HG03457 (cell line): ENCODE data around the gene HCK.

Experiments used
- ATAC-seq: cut with Tn5 transposase; IDR thresholded peaks from one replicate; pipeline ENCODE4 v1.9.1; 2021; ENCODE audit warnings: moderate number of reproducible peaks; ENCODE audit not compliant: unreplicated experiment

HCK gene

GRCh38 chr20:32052090-32052777 lies at the start of gene HCK:
Gene HCK, plus strand, starts transcription at chr20:32052242.
- no peak for ATAC-seq

- no peak for ATAC-seq
Observed at GRCh38 chr20:32003325-32003724, 48.7 kb upstream of the HCK start.

DNA sequence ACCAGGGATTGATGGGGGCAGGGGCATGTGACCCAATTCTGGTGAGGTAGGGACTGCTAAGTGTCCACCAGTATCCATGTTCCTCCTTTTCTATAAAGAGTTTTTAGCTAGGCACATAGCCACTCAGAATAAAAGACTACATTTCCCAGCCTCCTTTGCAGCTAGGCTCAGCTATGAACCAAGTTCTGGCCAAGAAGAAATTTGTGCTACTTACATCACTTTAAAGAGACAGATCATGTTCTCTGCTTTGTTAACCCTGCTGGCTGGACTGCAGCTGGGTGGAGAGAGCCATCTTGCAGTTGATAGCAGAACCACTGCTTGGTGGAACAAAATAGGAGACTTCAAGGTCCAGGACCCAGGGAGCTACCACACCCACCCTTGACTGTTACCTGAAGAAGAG lies 47.1 kb upstream of the HCK start:
- no peak for ATAC-seq

DNA sequence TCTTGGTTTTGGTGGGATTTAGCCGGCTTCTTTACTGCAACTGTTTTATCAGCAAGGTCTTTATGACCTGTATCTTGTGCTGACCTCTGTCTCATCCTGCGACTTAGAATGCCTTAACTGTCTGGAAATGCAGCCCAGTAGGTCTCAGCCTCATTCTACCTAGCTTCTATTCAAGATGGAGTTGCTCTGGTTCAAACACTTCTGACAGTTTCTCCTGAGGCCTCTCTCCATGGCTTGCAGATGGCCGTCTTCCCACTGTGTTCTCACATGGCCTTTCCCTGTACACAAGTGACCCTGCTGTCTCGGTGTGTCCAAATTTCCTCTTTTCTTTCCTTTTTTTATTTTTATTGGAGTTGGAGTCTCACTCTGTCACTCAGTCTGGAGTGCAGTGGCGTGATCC lies 46.0 kb upstream of the HCK start:
- ATAC-seq = no peak

DNA sequence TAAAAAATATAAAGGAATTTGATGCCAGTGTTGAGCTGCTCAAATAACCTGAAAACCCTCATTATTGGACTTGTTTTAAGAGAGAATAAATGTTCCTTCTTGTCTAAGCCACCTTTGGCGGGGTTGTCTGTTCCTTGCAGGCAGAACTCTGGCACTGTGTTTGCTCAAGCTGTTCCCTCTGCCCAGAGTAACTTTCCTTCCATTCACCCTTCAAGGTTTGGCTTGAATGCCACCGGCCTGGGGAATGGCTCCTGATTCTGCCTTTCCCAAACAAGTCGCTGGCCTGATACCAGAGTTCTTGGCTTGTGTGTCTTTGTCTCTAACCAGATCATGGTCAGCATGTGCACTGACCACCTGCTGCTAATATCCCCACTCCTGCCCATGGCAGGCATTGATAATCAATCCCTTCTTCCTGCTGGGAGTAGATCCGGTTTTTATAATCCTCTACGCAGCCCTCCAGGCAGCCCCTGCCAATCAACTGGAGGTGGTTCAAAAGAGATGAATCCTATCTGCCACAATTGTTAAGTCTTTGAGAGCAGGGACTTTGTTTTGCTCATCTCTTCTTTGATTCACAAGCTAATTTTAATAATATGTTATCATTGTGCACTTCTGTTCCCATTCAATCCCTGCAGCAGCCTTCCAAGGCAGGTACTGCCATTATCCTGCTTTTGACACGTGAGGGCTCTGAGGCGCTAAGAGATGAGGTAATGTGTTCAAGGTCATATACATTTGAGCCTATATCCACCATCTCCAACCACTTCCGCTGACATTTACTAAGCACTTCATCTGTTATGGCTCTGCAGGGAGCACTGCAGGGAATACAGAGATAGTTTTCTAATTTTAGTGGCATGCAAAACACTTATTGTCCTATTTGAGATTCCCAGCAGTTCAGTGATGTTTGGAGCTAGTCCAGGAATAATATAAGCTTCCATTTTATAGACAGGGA lies 44.9 kb upstream of the HCK start:
- ATAC-seq = no peak

DNA sequence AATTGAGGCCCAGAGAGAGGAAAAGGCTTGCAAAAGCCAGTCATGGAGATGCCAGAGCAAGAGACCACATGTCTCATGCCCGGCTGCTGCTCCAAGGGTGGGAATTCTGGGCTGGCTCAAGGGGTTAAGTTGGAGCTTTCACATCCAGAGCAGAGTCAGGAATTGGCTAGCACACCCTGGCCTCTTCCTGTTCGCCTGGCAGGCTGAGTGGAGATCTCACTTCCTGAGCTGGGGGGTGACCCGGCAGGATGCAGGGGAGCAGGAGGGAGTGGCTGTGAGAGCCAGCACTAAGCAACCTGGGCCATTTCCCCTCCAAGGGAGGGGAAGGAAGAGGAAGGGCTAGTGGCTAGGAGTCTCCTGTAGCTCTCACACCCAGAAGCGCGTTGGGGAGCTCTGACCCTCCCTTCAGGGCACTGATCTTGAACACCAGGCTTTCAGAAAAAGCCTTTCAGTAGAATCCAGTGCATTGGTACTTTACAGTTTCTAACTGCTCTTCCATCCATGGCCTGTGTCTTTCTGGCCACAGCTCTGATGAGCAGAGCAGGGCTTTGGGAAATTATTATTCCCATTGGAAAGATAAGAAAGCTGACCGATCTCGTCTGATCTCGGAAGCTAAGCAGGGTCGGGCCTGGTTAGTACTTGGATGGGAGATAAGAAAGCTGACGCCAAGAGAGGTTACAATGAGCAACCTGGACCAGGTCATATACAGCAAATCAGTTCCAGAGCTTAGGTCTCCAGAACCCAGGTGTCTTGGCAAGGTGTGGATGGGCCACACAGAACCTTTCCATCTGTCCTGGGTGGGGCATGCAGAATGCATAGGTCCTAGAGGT lies 44.0 kb upstream of the HCK start:
- ATAC-seq = no peak

DNA sequence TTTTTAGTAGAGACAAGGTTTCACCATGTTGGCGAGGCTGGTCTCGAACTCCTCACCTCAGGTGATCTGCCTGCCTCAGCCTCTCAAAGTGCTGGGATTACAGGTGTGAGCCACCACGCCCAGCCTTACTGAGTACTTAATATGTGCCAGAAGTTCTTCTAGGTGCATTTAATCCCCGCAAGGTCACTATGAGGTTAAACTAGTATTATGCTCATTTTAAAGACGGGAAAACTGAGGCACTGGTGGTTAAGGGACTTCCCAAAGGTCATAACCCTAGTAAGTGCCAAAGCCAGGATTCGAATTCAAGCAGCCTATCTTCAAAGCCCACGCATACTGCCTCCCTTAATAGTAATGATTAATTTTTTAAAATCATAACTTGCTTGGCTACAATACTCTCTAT lies 42.5 kb upstream of the HCK start:
- no peak for ATAC-seq

DNA sequence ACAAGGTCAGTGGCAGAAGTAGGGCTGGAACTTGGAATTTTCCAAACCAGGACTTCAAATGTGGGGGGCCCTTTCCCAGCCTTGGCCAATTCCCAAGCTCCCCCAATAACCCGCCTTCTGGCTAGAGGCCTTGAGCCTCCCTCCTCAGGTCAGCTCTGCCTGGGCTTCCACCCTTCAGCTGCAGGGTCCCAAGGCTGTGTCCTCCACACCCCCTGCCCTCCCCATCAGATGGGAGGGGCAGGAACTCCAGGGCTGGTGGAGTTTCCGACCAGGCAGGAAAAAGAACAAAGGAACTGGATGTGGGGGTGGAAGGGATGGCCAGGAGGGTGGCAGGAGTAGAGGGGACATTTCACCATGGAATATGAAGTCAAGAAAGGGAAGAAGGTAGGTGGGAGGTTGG lies 41.9 kb upstream of the HCK start, which contains the start of gene CCM2L:
Gene CCM2L, plus strand, starts transcription at position 338 of the 400 bp plus-strand sequence. Its CDS starts 17 bp downstream, at position 355.
- ATAC-seq = no peak

DNA sequence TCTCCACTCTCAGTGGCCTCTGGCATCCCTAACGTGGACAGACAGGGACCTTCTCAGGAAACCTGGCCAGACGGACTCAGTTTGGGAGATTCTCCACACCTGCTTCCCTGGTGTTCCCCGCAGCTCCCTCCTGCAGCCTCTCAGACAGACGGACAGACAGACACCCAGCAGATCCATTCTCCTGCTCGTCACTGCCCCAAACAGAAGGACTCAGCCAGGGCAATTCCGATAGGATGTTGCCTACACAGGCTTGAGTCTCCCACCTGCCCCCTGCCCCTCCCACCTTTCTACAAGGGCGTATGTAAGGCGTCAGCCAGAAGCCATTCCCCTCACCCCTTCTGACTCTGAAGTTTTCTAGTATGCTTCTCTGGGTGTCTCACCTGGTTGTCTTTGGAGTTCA lies 41.4 kb upstream of the HCK start:
- ATAC-seq = no peak

DNA sequence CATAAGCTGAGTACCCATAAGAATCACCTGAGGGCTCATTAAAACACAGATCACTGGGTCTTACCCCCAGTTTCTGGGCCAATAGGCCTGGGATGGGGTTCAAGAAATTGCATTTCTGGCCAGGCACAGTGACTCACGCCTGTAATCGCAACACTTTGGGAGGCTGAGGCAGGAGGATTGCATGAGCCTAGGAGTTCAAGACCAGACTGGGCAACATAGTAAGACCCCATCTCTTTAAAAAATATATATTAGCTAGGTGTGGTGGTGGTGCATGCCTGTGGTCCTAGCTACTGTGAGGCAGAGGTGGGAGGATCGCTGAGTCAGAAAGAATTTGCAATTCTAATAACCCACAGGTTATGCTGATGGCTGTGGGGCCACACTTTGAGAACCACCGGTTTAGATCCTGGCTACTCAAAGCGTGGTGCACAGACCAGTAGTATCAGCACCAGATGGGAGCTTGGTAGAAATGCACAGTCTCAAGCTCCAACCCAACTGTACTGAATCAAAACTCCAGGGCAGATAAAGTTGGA lies 39.8 kb upstream of the HCK start:
- no peak for ATAC-seq

DNA sequence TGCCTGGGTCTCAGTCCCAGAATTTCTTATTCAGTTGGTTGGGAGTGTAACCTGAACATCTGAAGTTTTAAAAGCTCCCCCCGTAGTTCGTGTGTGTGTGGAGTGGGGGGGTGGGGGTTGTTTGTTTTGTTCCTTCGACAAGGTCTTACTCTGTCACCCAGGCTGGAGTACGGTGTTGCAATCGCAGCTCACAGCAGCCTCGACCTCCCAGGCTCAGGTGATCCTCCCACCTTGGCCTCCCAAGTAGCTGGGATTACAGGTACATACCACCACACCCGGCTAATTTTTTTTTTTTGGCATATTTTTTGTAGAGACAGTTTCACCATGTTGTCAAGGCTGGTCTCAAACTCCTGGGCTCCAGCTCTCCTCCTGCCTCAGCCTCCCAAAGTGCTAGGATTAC lies 38.7 kb upstream of the HCK start:
- no peak for ATAC-seq

DNA sequence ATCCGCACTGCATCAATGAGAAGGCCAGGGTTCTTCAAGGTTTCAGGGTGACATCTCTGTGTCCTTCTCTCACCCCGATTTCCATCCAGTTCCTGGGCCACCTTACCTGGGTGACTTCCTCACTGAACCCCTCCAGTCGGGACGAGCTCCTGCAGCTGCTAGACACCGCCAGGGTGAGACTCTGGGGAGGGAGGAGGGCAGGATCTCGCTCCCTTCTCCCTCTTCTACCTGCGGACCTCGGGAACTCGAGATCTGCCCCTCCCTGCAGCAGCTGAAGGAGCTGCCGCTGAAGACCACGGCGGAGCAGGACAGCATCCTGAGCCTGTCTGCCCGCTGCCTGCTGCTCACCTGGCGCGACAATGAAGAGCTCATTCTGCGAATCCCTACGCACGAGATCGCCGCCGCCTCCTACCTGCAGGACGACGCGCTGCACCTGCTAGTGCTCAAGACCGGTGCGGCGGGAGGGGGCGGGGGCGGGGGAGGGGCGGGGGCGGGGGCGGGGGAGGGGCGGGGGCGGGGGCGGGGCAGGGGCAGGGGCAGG lies 34.3 kb upstream of the HCK start:
- no peak for ATAC-seq

- no peak for ATAC-seq
Observed at GRCh38 chr20:32018269-32019155, 33.5 kb upstream of the HCK start.

GRCh38 chr20:32019156-32019510 lies 32.9 kb upstream of the HCK start:
- ATAC-seq = no peak

DNA sequence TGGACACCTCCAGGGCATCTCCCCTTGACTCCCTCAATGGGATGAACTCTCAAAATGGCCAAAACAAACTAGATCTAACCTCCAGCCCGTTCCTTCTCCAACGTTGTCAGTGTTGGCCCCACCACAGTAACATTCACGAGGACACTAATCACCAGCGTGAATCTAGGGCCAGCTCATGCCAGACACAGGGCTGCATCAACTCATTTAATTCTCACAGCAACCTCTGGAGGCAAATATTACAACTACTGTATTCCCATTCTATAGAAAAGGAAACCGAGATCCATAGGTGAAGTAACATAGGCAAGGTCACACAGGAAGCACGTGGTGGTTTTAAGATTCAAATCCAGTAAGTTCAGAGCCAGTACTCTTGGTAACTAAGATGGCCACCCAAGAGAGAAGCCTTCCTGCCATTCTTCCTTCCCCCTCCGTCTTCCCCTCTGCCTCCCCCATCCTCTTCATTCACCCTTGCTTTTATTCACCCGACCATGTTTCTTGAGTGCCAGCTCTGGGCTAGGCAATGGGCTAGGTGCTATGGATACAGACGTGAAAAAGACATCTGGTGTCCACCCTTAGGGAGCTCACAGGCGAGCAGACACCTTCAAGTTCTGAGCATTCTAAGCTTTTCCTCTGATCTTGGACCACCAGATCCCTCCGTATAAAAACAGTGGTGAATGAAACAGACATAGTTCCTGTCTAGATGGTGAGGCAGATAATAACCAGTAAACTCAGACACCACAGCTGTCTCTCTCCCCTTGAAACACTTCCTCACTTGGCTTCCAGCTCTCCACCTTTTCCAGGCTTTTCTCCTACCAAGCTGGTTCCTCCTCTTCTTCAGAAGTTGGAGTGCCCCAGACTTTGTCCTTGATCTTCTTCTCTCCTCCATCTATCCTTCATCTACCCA lies 32.2 kb upstream of the HCK start:
- no peak for ATAC-seq

- no peak for ATAC-seq
Observed at GRCh38 chr20:32021091-32021490, 31.0 kb upstream of the HCK start.

- no peak for ATAC-seq
Observed at GRCh38 chr20:32024683-32025295, 27.3 kb upstream of the HCK start.

DNA sequence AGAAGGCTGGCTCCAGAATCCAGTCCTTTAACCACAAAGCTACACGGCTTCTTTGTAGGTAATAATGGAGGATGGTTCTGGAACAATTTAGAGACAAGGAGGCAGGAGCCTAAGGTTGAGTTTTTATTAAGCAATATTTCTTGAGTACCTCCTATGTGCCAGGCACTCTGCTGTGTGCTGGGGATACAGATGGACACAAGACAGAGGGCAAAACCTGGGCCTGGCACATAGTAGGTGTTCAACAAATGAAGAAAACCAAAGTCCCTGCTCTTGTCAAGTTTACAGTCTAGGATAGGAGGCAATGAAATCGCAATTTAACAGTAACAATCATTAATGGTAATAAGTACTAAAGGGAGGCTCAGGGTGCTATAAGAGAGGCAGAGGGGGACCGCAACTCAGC lies 24.4 kb upstream of the HCK start:
- ATAC-seq = no peak
